ENCODE measurements around the gene DNAJC9. TPM values are rescaled to one million over a fixed set of nuclear protein-coding genes. Genes with fewer than 3 reads are reported as not detected.
"Not testable (repeated sequence)": the region's sequence is repeated elsewhere in the genome, so short reads cannot be mapped to it uniquely, and the experiment has no call there.

The DNAJC9 gene
- total and polyA plus RNA-seq, 8 donors, result 3.5 to 26.4 (median 12.6) TPM

GRCh38 chr10:73262880-73263555 lies 16.0 kb upstream of the DNAJC9 start:
- Histone ChIP-seq H3K4me3 (no peak overlapping the region), H3K9me3 (peaks cover 0 to 14% (median 0%) of the 10 kb centered on the region in 4 donors), H3K27ac (no peak overlapping the region), H3K27me3 (no peaks in the 10 kb centered on the region), H3K4me1 (peaks cover 0 to 6% (median 0%) of the 10 kb centered on the region in 4 donors), H3K36me3 (no peaks in the 10 kb centered on the region)
- 72 to 82% (median 78%) methylated on average over 5 of the region's 5 CpGs for WGBS, 5 donors
- intact Hi-C loops (cut with DNase I; ENCODE audit: low total_unique reads), result no loop called here
- TF ChIP-seq POLR2AphosphoS5 (IDR thresholded peaks at IDR 0.05), result no peak
- no peak for DNase-seq

- H3K36me3 ChIP-seq, result no peaks in the 10 kb centered on the region
- no peak overlapping the region for H3K27ac ChIP-seq
- H3K4me1 ChIP-seq, result peaks cover 0 to 6% (median 0%) of the 10 kb centered on the region in 4 donors
- TF ChIP-seq POLR2A (IDR thresholded peaks at IDR 0.05) (no peak), POLR2AphosphoS5 (IDR thresholded peaks at IDR 0.05) (no peak), EP300 (IDR thresholded peaks at IDR 0.05) (no peak), CTCF (IDR thresholded peaks at IDR 0.05) (no peak)
- no peak overlapping the region for H3K4me3 ChIP-seq
- DNase-seq, result no peak
- H3K9me3 ChIP-seq, result peaks cover 0 to 14% (median 0%) of the 10 kb centered on the region in 4 donors
- intact Hi-C loops (cut with DNase I; ENCODE audit: low total_unique reads), result no loop called here
- no peaks in the 10 kb centered on the region for H3K27me3 ChIP-seq
- WGBS, 5 donors, result 66 to 78% (median 75%) methylated on average over 4 of the region's 4 CpGs
These were observed 15.2 kb upstream of the DNAJC9 start for GRCh38 chr10:73262105-73262730.

- no peak overlapping the region for H3K27ac ChIP-seq
- H3K36me3 ChIP-seq, result no peaks in the 10 kb centered on the region
- H3K4me3 ChIP-seq, result no peak overlapping the region
- no peak for TF ChIP-seq POLR2A (IDR thresholded peaks at IDR 0.05)
- no peak for TF ChIP-seq POLR2AphosphoS5 (IDR thresholded peaks at IDR 0.05)
- TF ChIP-seq EP300 (IDR thresholded peaks at IDR 0.05), result no peak
- no peak for TF ChIP-seq CTCF (IDR thresholded peaks at IDR 0.05)
- peaks cover 0 to 14% (median 0%) of the 10 kb centered on the region in 4 donors for H3K9me3 ChIP-seq
- no peaks in the 10 kb centered on the region for H3K27me3 ChIP-seq
- H3K4me1 ChIP-seq, result peaks cover 0 to 6% (median 0%) of the 10 kb centered on the region in 4 donors
- intact Hi-C loops (cut with DNase I; ENCODE audit: low total_unique reads), result no loop called here
- WGBS, 5 donors, result 89 to 96% (median 92%) methylated on average over 9 of the region's 9 CpGs
- DNase-seq, result no peak
These were observed 14.4 kb upstream of the DNAJC9 start for GRCh38 chr10:73261362-73261995.

- H3K9me3 ChIP-seq, result peaks cover 0 to 14% (median 0%) of the 10 kb centered on the region in 4 donors
- H3K27me3 ChIP-seq; intact Hi-C loops (cut with DNase I; ENCODE audit: low total_unique reads); H3K4me1 ChIP-seq; H3K27ac ChIP-seq; DNase-seq; H3K4me3 ChIP-seq; H3K36me3 ChIP-seq: not testable (repeated sequence)
- WGBS, 5 donors, result 95 to 97% (median 97%) methylated on average over 10 of the region's 10 CpGs
These were observed 11.6 kb upstream of the DNAJC9 start for GRCh38 chr10:73258612-73259011.

- H3K27me3 ChIP-seq, result no peaks in the 10 kb centered on the region
- peak overlapping the region in 4 of 5 donors; percentile 93 to 95 (median 94) for H3K27ac ChIP-seq
- DNase-seq, result peak in 1 of 2 donors; percentile 23
- WGBS, 5 donors, result 0 to 1% (median 0%) methylated on average over 4 of the region's 4 CpGs
- H3K36me3 ChIP-seq, result peaks cover 15 to 23% (median 22%) of the 10 kb centered on the region in 4 donors
- H3K9me3 ChIP-seq, result no peaks in the 10 kb centered on the region
- H3K4me1 ChIP-seq, result peaks cover 22 to 34% (median 29%) of the 10 kb centered on the region in 4 donors
- H3K4me3 ChIP-seq, result peak overlapping the region; percentile 76 to 87 (median 84)
- no peak for TF ChIP-seq POLR2A (IDR thresholded peaks at IDR 0.05)
- TF ChIP-seq EP300 (IDR thresholded peaks at IDR 0.05), result no peak
- no peak for TF ChIP-seq CTCF (IDR thresholded peaks at IDR 0.05)
- TF ChIP-seq POLR2AphosphoS5 (IDR thresholded peaks at IDR 0.05), result no peak
- intact Hi-C loops (cut with DNase I; ENCODE audit: low total_unique reads), result no loop called here
These were observed 6.1 kb upstream of the DNAJC9 start for GRCh38 chr10:73253225-73253555.
